HG02623 (cell line): ENCODE measurements around the gene ZMIZ2.

Experiments
- ATAC-seq: cut with Tn5 transposase; IDR thresholded peaks from one replicate; pipeline ENCODE4 v1.9.1; 2021; ENCODE audit warnings: moderate library complexity; ENCODE audit not compliant: unreplicated experiment

The ZMIZ2 gene

DNA sequence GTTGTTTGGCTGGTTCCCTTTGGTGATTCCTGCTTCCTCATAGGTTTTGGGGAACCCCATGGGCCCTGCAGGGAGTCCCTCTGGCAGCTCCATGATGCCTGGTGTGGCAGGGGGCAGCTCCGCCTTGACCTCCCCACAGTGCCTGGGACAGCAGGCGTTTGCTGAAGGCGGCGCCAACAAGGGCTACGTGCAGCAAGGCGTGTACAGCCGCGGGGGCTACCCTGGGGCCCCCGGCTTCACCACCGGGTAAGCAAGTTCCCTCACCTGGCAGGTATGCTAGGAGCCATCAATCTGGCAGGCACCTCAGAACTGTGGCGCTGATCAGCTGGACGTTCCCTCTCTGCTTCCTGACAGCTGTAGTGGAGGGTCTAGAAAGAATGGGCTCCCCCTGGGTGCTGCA, 8.3 kb downstream of the ZMIZ2 start:
- ATAC-seq: no peak

DNA sequence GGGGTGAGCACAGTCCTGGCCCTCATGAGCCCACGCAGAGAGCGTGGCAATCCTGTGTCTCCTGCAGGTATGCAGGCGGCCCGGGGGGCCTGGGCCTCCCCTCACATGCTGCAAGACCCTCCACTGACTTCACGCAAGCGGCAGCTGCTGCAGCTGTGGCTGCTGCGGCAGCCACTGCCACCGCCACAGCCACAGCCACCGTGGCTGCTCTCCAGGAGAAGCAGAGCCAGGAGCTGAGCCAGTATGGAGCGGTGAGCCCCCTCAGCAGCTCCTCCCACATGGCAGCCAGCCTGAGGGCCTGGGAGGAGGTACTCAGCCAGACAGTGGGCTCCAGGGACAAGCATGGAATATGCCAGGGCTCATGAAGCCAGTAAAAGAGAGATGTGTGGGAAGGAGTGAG, 8.7 kb downstream of the ZMIZ2 start:
- ATAC-seq: no peak

- no peak for ATAC-seq
These were observed 9.1 kb downstream of the ZMIZ2 start for GRCh38 chr7:44757739-44758138.

DNA sequence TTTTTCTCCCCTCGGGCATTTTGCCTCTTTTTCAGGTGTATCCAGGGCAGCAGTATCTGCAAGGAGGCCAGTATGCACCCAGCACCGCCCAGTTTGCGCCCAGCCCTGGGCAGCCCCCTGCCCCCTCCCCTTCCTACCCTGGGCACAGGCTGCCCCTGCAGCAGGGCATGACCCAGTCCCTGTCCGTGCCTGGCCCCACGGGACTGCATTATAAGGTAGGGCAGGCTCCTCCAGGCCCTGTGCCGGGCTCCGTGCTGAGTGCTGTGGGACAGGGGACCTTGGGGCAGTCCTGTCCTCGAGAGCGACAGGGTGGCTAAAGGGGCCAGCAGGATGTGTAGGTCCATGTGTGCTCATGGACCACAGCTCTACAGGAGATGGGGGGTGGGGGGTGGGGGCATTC, 10.6 kb downstream of the ZMIZ2 start:
- no peak for ATAC-seq

DNA sequence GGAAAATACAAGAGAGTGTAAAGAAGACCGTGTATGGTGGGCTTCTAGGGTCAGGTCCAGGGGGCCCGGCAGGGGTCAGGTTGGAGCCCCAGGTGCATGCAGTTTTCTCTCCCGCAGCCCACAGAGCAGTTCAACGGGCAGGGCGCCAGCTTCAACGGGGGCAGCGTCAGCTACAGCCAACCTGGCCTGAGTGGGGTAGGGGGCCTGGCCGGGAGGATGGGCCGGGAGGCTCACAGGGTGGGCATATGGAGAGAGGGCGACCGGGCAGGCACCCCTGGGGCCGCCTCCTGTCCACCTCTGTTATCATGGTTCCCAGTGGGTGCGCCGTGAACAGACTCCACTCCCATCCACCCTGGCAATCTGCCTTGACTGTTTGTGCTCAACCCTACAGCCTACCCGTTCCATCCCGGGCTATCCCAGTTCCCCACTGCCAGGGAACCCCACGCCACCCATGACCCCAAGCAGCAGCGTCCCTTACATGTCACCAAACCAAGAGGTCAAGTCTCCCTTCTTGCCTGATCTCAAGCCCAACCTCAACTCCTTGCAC, 11.5 kb downstream of the ZMIZ2 start:
- ATAC-seq: no peak

- ATAC-seq: no peak
These were observed 12.8 kb downstream of the ZMIZ2 start for GRCh38 chr7:44761207-44762161.

GRCh38 chr7:44762300-44762699, 13.7 kb downstream of the ZMIZ2 start:
- ATAC-seq: no peak

DNA sequence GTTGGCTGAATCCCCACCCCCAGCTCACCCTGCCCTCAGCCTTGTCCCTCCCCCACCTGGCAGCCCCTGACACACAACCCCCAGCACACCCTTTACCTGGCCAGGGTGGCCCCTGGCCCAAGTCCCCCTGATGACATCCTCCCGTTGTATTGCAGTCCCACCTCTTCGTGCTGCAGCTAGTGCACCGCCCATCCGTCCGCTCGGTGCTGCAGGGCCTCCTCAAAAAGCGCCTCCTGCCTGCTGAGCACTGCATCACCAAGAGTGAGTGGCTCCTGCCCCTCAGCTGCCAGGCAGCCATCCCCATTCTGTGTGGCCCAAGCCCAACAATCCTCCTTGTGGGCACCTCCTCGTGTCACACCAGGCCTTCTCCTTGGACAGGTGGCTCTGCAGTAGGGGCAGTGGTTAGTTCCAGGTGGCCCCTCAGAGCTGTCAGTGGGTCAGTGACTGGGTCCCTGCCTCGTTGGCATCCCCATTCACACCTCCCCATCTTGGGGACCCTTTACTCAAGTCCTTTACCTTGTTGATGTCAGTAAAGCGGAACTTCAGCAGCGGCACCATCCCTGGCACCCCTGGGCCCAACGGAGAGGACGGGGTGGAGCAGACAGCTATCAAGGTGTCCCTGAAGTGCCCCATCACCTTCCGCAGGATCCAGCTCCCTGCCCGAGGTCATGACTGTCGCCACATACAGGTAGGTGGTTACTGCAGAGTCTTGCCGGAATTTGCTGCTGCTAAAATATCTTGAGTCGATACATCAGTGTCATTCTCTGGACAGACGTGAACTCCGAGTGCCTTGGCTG, 14.3 kb downstream of the ZMIZ2 start:
- no peak for ATAC-seq

- ATAC-seq: no peak
These were observed 15.4 kb downstream of the ZMIZ2 start for GRCh38 chr7:44764081-44764480.

DNA sequence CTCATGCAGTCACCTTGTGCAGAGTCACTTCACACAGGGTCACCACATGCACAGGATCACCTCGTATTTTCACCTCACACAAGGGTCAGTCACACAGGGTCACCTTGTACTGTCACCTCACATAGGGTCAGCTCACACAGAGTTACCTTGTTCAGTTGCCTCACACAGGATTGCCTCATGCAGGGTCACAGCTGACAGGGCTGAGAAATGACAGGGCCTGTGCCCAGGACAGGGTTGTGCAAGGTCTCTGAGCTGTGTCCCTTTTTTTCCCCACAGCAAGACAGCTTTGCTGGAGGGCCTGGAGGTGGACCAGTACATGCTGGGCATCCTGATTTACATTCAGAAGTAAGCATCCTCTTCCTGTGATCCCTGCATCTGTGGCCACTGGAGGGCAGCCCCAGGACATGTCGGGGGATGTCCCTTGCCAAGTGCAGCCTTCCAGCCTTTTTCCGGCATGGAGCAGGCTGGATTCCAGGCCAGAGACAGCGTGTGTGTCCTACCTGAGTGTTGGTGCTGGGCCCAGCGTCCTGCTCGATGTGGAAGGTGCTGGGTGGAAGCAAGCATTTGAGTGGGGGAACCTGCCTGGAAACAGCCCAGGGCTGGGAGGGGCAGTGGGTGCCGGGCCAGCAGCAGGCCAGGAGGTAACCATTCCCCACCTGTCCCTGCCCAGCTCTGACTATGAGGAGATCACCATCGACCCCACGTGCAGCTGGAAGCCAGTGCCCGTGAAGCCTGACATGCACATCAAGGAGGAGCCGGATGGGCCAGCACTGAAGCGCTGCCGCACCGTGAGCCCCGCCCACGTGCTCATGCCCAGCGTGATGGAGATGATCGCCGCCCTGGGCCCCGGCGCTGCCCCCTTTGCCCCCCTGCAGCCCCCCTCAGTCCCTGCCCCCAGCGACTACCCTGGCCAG, 16.3 kb downstream of the ZMIZ2 start:
- ATAC-seq: no peak

GRCh38 chr7:44765579-44766415, 17.1 kb downstream of the ZMIZ2 start:
- no peak for ATAC-seq

DNA sequence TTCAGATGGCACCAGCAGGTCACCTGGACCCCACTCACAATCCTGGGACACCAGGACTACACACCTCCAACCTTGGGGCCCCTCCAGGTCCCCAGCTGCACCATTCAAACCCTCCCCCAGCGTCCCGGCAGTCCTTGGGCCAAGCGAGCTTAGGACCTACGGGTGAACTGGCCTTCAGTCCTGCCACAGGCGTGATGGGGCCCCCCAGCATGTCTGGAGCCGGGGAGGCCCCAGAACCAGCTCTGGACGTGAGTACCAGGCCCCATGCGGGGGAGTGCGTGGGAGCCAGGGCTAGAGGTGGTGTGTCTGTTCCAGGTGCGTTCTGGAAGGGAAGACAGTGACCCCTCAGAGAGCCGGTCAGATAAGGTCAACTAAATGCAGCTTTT, 17.8 kb downstream of the ZMIZ2 start:
- ATAC-seq: no peak

DNA sequence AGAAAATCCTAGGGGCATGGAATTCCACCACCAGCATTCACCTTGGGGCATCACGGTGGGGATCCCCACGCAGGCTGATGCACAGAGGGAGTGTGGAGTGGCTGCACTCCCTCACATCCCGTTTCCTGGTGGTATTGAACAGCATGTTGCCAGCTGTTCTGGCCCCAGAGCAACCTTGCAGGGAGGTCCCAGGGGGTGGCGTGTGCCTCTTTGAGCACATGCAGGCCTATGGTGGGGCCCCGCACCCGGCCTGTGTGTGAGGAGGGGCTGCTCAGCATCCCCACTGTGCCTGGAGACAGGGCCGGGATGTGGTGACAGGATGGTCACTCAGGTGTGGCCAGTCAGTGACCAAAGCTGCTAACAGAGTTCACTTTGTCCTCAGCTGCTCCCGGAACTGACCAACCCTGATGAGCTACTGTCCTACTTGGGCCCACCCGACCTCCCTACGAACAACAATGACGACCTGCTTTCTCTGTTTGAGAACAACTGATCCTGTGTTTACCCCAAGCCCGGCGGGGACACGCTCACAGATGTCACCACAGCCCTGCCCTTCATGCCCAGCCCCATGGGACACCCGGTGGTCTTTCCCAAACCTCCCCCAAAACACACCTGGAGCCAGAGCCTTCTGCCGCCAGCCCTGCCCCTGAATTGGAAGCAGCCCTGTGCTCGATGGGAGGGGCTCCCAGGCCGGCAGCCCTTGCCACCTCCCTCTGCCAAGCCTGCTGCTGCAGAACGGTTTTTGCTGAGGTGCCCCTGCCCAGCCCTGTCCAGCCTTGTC, 18.7 kb downstream of the ZMIZ2 start:
- no peak for ATAC-seq

DNA sequence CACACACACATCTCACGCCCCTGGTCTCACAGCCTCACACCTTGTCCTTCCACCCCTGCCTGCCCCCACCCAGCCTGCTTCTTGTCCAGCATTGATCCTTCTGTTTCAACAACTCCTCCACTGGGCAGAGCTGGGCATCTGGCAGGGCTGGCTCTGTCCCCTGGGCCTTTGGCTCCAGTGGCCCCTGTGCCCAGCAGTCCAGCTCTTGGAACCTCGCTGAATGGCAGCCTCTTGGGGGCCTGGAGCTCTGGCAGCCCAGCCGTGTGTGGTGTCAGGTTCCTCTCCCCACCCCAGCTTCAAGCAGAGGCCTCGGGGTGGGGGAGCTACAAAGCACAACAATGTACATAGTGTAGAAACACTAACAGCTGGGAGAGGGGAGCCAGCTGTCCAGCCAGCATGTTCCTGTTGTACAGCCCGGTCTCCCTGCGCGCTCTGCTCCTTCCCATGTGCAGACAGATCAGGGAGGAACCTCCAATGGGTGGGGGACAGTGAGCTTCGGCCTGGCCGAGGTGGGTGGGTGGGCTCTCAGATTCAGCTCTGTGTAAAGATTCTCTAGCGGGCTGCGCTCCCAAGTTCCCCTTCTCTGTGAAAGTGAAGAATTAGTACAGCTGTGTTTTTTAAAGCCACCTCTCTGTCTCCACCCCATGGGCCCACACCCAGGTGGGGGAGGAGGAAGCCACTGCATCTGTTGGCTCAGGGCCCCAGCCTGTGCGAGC, 19.4 kb downstream of the ZMIZ2 start:
- no peak for ATAC-seq

DNA sequence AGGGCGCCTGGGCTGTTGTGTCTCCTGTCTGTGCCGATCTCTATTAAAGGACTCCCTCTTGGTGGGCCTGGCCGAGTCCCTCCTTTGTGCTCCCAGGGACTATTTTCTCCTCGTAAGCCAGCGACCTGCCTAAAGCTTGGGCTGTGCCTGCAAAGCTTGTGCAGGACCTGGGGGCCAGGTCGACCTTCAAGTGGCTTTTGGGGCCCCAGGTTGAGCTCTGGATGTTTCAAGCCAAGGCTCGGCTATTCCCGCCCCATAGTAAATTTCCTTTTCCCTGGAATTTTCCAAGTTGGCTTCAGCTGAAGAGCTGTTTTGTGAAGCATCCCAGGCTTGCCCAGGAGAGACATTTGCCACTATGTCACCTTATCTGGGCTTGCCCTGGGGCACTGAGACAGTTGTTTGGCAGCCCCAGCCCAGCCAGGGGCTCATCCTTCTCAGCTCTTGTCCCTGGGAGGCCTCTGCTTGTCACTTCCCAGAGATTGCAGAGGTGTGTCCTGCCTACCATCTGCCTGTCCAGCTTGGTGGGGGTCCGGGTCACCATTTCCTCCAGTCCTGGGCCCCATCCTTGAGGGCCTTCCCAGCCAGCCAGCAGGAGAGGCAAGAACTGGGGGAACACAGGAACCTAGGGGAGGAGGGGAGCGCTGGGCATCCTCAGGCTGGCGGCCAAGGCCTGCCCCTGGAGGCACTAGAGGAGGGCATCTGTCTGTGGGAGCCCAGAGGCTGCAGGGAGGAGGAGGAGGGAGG, 20.2 kb downstream of the ZMIZ2 start:
- ATAC-seq: no peak

- ATAC-seq: no peak
These were observed 20.7 kb downstream of the ZMIZ2 start for GRCh38 chr7:44769376-44769775.

- peak; percentile 82 for ATAC-seq
These were observed 21.2 kb downstream of the ZMIZ2 start for GRCh38 chr7:44769776-44770294.
